Kidney epithelial cell (primary cell): Measurements from ENCODE around the gene LRRC47. TPM values are rescaled to one million over a fixed set of nuclear protein-coding genes. Genes with fewer than 3 reads are reported as not detected.

Source experiments
- DNase-seq: peaks from one replicate; pipeline ENCODE4 v3.0.0-alpha.2; 2010; ENCODE audit warnings: low read depth
- H3K27me3 ChIP-seq: 2 replicates; pipeline ENCODE4 v1.6.0; 2011; ENCODE audit warnings: low read length; ENCODE audit not compliant: control insufficient read depth, insufficient read depth
- H3K36me3 ChIP-seq: 2 replicates; pipeline ENCODE4 v1.5.1; 2011; ENCODE audit warnings: low read length; ENCODE audit not compliant: control insufficient read depth, insufficient read depth
- H3K4me3 ChIP-seq: 2 replicates; pipeline ENCODE4 v1.5.1; 2011; ENCODE audit warnings: low read depth, mild to moderate bottlenecking, control low read depth, low read length
- total RNA-seq: library from RNA; depleted of rRNA; stranded (reverse); fragments of >200 nt; gene quantifications from 2 replicates; pipeline ENCODE4 v1.2.3, GENCODE V29; 2015
- TF ChIP-seq, protein P1 (sequence below): IDR thresholded peaks from 2 replicates; pipeline ENCODE4 v1.5.1; 2011; ENCODE audit warnings: mild to moderate bottlenecking, moderate library complexity, low read length, control low read depth, inconsistent platforms; ENCODE audit not compliant: insufficient read depth, poor library complexity, severe bottlenecking

The LRRC47 gene
- total RNA-seq, 1 donor from 2014 or later = 55.9 TPM

- TF ChIP-seq, protein P1, sequence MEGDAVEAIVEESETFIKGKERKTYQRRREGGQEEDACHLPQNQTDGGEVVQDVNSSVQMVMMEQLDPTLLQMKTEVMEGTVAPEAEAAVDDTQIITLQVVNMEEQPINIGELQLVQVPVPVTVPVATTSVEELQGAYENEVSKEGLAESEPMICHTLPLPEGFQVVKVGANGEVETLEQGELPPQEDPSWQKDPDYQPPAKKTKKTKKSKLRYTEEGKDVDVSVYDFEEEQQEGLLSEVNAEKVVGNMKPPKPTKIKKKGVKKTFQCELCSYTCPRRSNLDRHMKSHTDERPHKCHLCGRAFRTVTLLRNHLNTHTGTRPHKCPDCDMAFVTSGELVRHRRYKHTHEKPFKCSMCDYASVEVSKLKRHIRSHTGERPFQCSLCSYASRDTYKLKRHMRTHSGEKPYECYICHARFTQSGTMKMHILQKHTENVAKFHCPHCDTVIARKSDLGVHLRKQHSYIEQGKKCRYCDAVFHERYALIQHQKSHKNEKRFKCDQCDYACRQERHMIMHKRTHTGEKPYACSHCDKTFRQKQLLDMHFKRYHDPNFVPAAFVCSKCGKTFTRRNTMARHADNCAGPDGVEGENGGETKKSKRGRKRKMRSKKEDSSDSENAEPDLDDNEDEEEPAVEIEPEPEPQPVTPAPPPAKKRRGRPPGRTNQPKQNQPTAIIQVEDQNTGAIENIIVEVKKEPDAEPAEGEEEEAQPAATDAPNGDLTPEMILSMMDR = no peak
- H3K36me3 ChIP-seq = no peaks in the 10 kb centered on the region
- DNase-seq = no peak
- no peak overlapping the region for H3K4me3 ChIP-seq
- H3K27me3 ChIP-seq = peaks cover 8% of the 10 kb centered on the region
These were observed 22.6 kb downstream of the LRRC47 start for GRCh38 chr1:3773572-3774275.

GRCh38 chr1:3772715-3773571 is 23.4 kb downstream of the LRRC47 start, which contains the start of gene SMIM1:
Gene SMIM1, plus strand, starts transcription at chr1:3772749. Its CDS starts 2,625 bp downstream, at chr1:3775374.
- H3K27me3 ChIP-seq = peaks cover 8% of the 10 kb centered on the region
- DNase-seq = no peak
- TF ChIP-seq, protein P1 = no peak
- H3K4me3 ChIP-seq = peak within 1 kb of the TSS; percentile 52
- no peaks in the 10 kb centered on the region for H3K36me3 ChIP-seq

- DNase-seq = peak; percentile 26
- TF ChIP-seq, protein P1 = no peak
- Histone ChIP-seq H3K36me3 (no peaks in the 10 kb centered on the region), H3K27me3 (peaks cover 8% of the 10 kb centered on the region), H3K4me3 (peak overlapping the region; percentile 52)
These were observed 24.1 kb downstream of the LRRC47 start for GRCh38 chr1:3772027-3772714.

DNA sequence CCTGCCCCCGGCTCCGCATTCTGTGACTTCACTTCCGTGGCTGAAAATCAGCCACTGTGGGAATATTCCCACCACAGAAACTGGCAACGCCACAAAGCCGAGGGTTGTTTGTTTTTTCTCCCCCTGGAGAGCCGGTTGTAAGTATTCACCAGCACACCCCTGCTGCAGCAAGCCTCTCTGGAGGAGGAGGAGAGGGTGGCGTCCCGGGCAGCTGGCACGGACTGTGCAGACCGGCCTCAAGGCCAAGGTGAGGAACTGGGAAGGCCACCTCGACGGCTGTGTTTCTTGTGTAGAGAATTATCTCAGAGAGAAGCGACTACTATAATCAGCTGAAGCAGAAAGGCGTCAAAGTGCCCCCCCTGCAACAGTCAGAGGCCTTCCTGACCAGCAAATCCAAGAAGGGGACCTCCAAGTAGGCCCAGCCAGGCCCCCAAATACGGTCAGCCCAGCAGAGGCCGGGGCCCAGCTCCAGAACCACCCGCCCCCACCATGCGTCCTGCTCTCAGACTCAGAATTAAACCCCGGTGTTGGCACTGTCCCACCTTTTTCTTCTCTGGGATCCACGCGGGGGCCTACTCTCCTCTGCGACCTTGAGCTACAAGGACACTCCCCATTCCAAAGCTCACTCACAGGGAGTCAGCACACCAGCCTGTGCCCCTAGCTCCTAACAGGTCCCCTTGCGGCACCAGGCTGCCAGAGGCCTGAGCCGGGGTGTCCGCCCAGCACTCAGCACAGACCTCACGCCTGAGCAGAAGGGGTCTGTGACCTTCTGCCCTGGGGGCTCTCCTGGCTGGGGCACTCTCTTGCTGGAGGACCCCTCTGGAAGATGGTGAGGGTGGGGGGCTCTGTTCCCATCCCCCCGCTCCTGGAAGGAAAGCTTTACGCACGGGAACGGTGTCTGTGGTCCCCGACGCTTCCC is 24.9 kb downstream of the LRRC47 start:
- Histone ChIP-seq H3K36me3 (no peaks in the 10 kb centered on the region), H3K27me3 (peaks cover 8% of the 10 kb centered on the region), H3K4me3 (peak overlapping the region; percentile 52)
- TF ChIP-seq, protein P1 = no peak
- DNase-seq = no peak
